Measurements from ENCODE around the gene COX8A. TPM values are rescaled to one million over a fixed set of nuclear protein-coding genes. Genes with fewer than 3 reads are reported as not detected.

The COX8A gene
- total and polyA plus RNA-seq, 4 donors: 149 to 779 (median 514) TPM

- Histone ChIP-seq H3K9me3 (ENCODE audit: control insufficient read depth in 4 of 4, insufficient read depth in 3 of 4, low read length in 3 of 4) (no peaks in the 10 kb centered on the region), H3K4me3 (no peak overlapping the region), H3K36me3 (ENCODE audit: control insufficient read depth in 4 of 4, insufficient read depth in 4 of 4, low read length in 4 of 4) (no peaks in the 10 kb centered on the region), H3K9ac (ENCODE audit: insufficient read depth in 1 of 2, low read length in 2 of 2) (no peak overlapping the region), H3K27me3 (ENCODE audit: control insufficient read depth in 3 of 3, insufficient read depth in 3 of 3, low read length in 2 of 3) (no peaks in the 10 kb centered on the region), H3K27ac (ENCODE audit: low read depth in 1 of 2, low read length in 1 of 2) (no peak overlapping the region), H3K4me1 (ENCODE audit: control insufficient read depth in 5 of 5, insufficient read depth in 5 of 5, low read length in 5 of 5) (peaks cover 0 to 15% (median 0%) of the 10 kb centered on the region in 5 donors)
- 92 to 95% methylated on average over 11 of the region's 11 CpGs for WGBS, 2 donors
- TF ChIP-seq, protein P1, sequence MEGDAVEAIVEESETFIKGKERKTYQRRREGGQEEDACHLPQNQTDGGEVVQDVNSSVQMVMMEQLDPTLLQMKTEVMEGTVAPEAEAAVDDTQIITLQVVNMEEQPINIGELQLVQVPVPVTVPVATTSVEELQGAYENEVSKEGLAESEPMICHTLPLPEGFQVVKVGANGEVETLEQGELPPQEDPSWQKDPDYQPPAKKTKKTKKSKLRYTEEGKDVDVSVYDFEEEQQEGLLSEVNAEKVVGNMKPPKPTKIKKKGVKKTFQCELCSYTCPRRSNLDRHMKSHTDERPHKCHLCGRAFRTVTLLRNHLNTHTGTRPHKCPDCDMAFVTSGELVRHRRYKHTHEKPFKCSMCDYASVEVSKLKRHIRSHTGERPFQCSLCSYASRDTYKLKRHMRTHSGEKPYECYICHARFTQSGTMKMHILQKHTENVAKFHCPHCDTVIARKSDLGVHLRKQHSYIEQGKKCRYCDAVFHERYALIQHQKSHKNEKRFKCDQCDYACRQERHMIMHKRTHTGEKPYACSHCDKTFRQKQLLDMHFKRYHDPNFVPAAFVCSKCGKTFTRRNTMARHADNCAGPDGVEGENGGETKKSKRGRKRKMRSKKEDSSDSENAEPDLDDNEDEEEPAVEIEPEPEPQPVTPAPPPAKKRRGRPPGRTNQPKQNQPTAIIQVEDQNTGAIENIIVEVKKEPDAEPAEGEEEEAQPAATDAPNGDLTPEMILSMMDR (IDR thresholded peaks at IDR 0.05; ENCODE audit: control extremely low read depth, extremely low read depth): no peak
- ATAC-seq (ENCODE audit: insufficient read depth, low FRiP score) (no peak), DNase-seq (no peak)
Measured at GRCh38 chr11:64014356-64014755, 39.9 kb downstream of the COX8A start.

GRCh38 chr11:64015510-64015909 lies 41.1 kb downstream of the COX8A start:
- no peak for DNase-seq
- Histone ChIP-seq H3K9ac (ENCODE audit: insufficient read depth in 1 of 2, low read length in 2 of 2) (no peak overlapping the region), H3K4me3 (no peak overlapping the region), H3K36me3 (ENCODE audit: control insufficient read depth in 4 of 4, insufficient read depth in 4 of 4, low read length in 4 of 4) (no peaks in the 10 kb centered on the region), H3K4me1 (ENCODE audit: control insufficient read depth in 5 of 5, insufficient read depth in 5 of 5, low read length in 5 of 5) (peaks cover 0 to 15% (median 0%) of the 10 kb centered on the region in 5 donors), H3K9me3 (ENCODE audit: control insufficient read depth in 4 of 4, insufficient read depth in 3 of 4, low read length in 3 of 4) (no peaks in the 10 kb centered on the region), H3K27me3 (ENCODE audit: control insufficient read depth in 3 of 3, insufficient read depth in 3 of 3, low read length in 2 of 3) (no peaks in the 10 kb centered on the region), H3K27ac (ENCODE audit: low read depth in 1 of 2, low read length in 1 of 2) (no peak overlapping the region)
- no peak for ATAC-seq (ENCODE audit: insufficient read depth, low FRiP score)
- TF ChIP-seq, protein P1 (IDR thresholded peaks at IDR 0.05; ENCODE audit: control extremely low read depth, extremely low read depth): no peak
- WGBS, 2 donors: 90 to 94% methylated on average over 20 of the region's 20 CpGs

DNA sequence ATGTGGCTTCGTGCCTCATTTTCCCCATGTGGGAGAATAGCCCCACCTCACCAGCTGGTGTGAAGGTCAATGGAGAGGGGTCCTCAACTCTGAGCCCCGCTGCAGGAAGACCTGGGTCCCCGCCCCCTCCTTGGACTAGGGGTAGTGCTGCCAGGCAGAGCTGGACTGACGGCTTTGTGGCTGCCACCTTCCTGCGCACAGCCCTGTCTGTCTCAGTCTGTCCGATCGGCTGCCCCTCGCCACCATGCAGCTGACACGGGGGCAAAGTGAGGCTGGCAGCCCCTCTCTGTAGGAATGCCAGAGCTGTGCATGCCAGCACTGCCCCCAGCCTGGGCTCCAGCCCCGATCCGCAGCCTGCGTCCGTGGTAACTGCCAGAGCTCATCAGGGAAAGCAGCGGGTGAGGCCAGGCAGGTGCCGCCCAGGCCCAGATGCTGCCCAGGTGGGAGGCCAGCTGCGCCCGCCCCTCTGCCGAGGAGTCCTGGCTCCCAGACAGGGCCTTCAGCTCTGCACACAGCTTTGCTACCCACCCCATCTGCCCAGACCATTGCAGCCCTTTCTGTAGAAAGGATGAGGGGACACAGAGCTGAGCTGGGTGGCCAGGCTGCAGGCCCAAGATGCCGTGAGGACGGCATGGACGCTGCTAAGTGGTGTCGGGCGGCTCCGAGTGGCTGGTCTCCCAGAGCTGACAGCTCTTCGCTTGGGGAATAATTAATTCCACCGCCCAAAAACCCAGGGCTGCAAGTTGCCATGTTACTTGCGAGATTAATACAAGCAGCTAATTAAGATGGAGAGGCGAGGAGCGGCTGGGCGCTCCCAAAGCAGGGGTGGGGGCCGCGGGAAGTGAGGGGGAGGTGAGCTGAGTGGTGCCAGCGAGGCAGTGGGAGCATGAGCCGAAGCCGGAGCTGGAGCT lies 41.8 kb downstream of the COX8A start:
- H3K4me3 ChIP-seq: no peak overlapping the region
- TF ChIP-seq, protein P1 (IDR thresholded peaks at IDR 0.05; ENCODE audit: control extremely low read depth, extremely low read depth): no peak
- ATAC-seq (ENCODE audit: insufficient read depth, low FRiP score) (no peak), DNase-seq (no peak)
- no peaks in the 10 kb centered on the region for H3K36me3 ChIP-seq (ENCODE audit: control insufficient read depth in 4 of 4, insufficient read depth in 4 of 4, low read length in 4 of 4)
- peaks cover 0 to 15% (median 0%) of the 10 kb centered on the region in 5 donors for H3K4me1 ChIP-seq (ENCODE audit: control insufficient read depth in 5 of 5, insufficient read depth in 5 of 5, low read length in 5 of 5)
- no peaks in the 10 kb centered on the region for H3K9me3 ChIP-seq (ENCODE audit: control insufficient read depth in 4 of 4, insufficient read depth in 3 of 4, low read length in 3 of 4)
- no peaks in the 10 kb centered on the region for H3K27me3 ChIP-seq (ENCODE audit: control insufficient read depth in 3 of 3, insufficient read depth in 3 of 3, low read length in 2 of 3)
- H3K27ac ChIP-seq (ENCODE audit: low read depth in 1 of 2, low read length in 1 of 2): no peak overlapping the region
- 93% methylated on average over 35 of the region's 35 CpGs for WGBS, 2 donors
- H3K9ac ChIP-seq (ENCODE audit: insufficient read depth in 1 of 2, low read length in 2 of 2): no peak overlapping the region

All from lung (tissue), 12 donors.